ENCODE measurements around the gene ATP9B.

Gene ATP9B

GRCh38 chr18:79368681-79369080 lies 299.5 kb downstream of the ATP9B start:
- H3K36me3 ChIP-seq (ENCODE audit: control insufficient read depth, insufficient read depth, low read length): no peaks in the 10 kb centered on the region
- no peaks in the 10 kb centered on the region for H3K27me3 ChIP-seq (replicated peaks; ENCODE audit: control insufficient read depth, insufficient read depth, low read length)
- DNase-seq (ENCODE audit: extremely low read depth, insufficient read length): no peak
- H3K4me3 ChIP-seq (replicated peaks; ENCODE audit: low read depth, low read length): no peak overlapping the region
- no peak for TF ChIP-seq CTCF (IDR thresholded peaks at IDR 0.05; ENCODE audit: insufficient read depth, low read length, poor library complexity, severe bottlenecking)

GRCh38 chr18:79371561-79372121 lies 302.4 kb downstream of the ATP9B start:
- Histone ChIP-seq H3K27me3 (replicated peaks; ENCODE audit: control insufficient read depth, insufficient read depth, low read length) (no peaks in the 10 kb centered on the region), H3K36me3 (ENCODE audit: control insufficient read depth, insufficient read depth, low read length) (no peaks in the 10 kb centered on the region; the same call in 1 of the 2 replicates), H3K4me3 (replicated peaks; ENCODE audit: low read depth, low read length) (no peak overlapping the region)
- DNase-seq (ENCODE audit: extremely low read depth, insufficient read length): no peak
- TF ChIP-seq CTCF (IDR thresholded peaks at IDR 0.05; ENCODE audit: insufficient read depth, low read length, poor library complexity, severe bottlenecking): no peak

GRCh38 chr18:79372461-79372860 lies 303.3 kb downstream of the ATP9B start:
- no peak for TF ChIP-seq CTCF (IDR thresholded peaks at IDR 0.05; ENCODE audit: insufficient read depth, low read length, poor library complexity, severe bottlenecking)
- H3K27me3 ChIP-seq (replicated peaks; ENCODE audit: control insufficient read depth, insufficient read depth, low read length): no peaks in the 10 kb centered on the region
- DNase-seq (ENCODE audit: extremely low read depth, insufficient read length): no peak
- H3K36me3 ChIP-seq (ENCODE audit: control insufficient read depth, insufficient read depth, low read length): peaks cover 1% of the 10 kb centered on the region
- no peak overlapping the region for H3K4me3 ChIP-seq (replicated peaks; ENCODE audit: low read depth, low read length)

DNA sequence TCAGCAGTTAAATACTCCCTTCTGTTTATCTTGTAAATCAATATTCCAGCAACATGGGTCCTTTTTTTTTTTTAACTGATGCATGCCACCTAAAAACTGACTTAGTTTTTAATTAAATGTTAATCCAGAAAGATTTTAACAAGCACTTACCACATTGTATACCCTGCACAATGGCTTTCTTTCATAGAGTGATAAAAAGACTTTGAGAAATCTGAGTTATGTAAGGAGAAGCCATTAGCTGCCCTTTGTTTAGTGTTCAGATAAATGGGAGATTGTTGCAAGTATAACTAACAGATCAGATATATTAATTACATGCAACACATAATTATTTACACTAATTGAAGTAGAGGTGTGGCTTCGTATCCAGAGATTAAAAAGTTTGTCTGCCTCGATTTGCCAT lies 303.8 kb downstream of the ATP9B start:
- Histone ChIP-seq H3K36me3 (ENCODE audit: control insufficient read depth, insufficient read depth, low read length) (peaks cover 3% of the 10 kb centered on the region), H3K4me3 (replicated peaks; ENCODE audit: low read depth, low read length) (no peak overlapping the region), H3K27me3 (replicated peaks; ENCODE audit: control insufficient read depth, insufficient read depth, low read length) (no peaks in the 10 kb centered on the region)
- no peak for TF ChIP-seq CTCF (IDR thresholded peaks at IDR 0.05; ENCODE audit: insufficient read depth, low read length, poor library complexity, severe bottlenecking)
- DNase-seq (ENCODE audit: extremely low read depth, insufficient read length): no peak

GRCh38 chr18:79373736-79374135 lies 304.5 kb downstream of the ATP9B start:
- Histone ChIP-seq H3K4me3 (replicated peaks; ENCODE audit: low read depth, low read length) (no peak overlapping the region), H3K36me3 (ENCODE audit: control insufficient read depth, insufficient read depth, low read length) (peaks cover 3% of the 10 kb centered on the region), H3K27me3 (replicated peaks; ENCODE audit: control insufficient read depth, insufficient read depth, low read length) (no peaks in the 10 kb centered on the region)
- DNase-seq (ENCODE audit: extremely low read depth, insufficient read length): no peak
- no peak for TF ChIP-seq CTCF (IDR thresholded peaks at IDR 0.05; ENCODE audit: insufficient read depth, low read length, poor library complexity, severe bottlenecking)

Measured in GM06990 (cell line).